ENCODE measurements around the gene RGR.
A peak's percentile ranks its signal among the peaks of the same experiment; 100 is the strongest.

The RGR gene, protein sequence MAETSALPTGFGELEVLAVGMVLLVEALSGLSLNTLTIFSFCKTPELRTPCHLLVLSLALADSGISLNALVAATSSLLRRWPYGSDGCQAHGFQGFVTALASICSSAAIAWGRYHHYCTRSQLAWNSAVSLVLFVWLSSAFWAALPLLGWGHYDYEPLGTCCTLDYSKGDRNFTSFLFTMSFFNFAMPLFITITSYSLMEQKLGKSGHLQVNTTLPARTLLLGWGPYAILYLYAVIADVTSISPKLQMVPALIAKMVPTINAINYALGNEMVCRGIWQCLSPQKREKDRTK
- 0 reads per million in 3 experiments for total RNA-seq

- DNase-seq: no peak
Observed at GRCh38 chr10:84244651-84245270, at the start of gene RGR. RGR (plus strand) TSS chr10:84245053; CDS start chr10:84245091, 38 bp downstream.

GRCh38 chr10:84196083-84196482, 48.8 kb upstream of the RGR start:
- no peak for DNase-seq

GRCh38 chr10:84196941-84197340, 47.9 kb upstream of the RGR start:
- DNase-seq: no peak

DNA sequence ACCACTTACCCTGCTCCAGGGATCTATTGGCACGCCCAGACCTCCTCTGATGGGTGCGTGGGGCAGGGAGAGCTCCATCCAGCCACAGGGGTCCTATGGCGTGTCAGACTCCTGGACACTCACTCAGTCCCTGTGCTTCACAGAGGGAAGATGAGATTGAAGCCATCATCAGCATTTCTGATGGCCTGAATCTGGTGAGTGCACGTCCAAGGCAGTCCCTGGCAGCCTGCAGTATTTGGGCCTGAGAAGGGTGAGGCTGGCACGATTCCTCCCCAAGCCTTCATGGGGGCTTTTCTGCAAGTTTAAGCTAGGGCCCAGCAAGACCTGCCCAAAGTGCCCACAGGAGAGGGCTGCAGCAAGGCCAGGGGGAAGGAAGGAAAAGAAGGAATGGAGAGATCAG, 47.2 kb upstream of the RGR start:
- no peak for DNase-seq

DNA sequence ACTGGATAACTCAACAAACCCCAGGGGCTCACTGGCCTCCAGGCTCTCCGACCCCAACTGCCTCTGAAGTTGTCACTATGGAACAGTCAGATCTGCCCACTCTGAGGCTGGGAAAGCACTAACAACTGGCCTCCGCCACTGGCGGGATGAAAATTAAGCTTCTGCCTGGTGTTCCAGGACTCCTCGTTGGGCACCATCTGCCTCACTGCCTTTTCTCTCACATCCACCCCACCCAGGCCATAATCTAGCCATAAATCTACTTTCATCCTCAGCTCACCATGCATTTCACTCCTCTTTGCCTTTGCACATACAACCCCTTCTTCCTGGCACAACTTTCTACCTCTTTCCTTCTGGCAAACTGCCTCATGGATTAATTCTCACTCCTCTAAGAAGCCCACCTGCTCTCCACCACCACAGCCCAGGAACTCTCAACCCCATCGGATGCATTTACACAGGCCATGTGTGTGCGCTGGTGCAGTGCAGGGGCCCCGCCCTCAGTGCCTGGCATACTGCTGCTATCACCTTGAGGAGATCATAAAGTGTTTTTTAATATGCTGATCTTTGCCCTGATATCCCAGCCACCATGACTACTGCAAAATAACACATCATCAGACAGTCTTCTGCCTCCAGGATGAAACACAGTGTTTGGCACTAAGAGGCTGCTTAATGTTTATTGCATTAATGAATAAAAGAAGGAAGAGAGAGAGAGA, 46.5 kb upstream of the RGR start:
- no peak for DNase-seq

DNA sequence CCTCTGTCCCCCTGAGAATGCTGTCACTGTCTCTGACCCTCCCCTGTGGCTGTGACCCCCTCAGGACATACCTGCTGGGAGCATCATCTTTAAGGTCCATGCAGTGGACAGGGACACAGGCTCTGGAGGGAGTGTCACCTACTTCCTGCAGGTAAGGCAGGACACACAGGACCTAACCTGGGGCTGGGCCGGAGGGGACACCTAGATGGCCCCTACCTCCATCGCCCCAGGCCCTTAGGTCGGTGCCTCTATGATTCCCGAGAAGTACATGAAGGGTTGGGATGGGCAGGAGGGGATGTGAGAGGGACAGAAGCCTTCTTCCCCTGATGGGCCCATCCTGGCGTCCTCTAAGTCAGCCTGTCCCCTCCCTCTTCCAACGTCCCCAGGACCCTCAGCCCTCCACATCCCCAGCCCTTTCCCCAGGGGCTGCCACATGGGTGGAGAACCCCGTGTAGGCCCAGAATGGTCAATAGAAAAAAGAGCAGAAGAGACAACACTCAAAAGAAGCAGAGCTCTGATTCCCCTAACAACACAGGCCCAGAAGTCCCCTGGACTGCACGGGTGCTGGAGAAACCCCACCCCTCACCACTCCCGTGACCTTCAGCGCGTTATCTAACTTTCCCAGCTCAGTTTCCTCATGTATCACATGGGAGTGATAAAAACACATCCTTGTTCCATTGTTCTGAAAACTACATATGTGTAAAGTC, 44.2 kb upstream of the RGR start:
- DNase-seq: no peak

DNA sequence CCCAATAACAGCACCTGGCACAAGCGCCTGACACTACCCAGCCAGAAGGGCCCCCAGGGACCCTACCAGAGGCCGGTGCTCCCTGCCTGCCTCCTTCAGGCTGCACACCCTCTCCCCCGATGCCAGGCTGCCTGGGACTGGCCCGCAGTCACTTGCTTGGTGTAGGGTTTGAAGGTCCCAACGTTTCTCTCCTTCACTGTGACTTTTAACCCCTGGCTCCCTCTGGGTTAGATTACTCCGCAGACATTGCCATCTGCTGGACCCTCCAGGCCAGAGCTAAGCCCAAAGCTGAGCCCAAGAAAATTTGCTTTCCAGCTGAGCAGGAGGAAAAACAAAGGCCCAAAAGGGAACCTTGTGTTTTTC, 43.6 kb upstream of the RGR start:
- DNase-seq: no peak

GRCh38 chr10:84201682-84202081, 43.2 kb upstream of the RGR start:
- no peak for DNase-seq

- DNase-seq: no peak
Observed at GRCh38 chr10:84202349-84202748, 42.5 kb upstream of the RGR start.

GRCh38 chr10:84204122-84204521, 40.7 kb upstream of the RGR start:
- no peak for DNase-seq

DNA sequence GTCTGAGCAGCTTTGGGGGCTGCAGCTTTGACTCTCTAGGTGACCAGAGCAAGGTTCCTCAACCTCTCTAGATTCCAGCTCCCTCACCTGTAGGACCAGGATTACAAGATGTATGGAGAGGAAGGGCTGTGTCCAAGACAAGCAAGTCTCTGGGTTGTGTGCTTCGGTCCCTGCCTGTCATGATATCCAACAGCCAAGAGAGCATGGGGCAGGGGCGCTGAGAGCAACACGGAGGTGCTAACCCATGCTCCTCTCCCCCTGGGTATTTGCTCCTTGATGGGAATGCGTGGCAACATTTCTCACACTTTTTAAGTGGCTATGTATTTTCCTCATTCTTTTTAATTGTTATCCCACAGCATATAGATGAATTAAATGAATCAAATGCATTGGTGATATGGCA, 40.2 kb upstream of the RGR start:
- DNase-seq: no peak

- DNase-seq: peak; percentile 19
Observed at GRCh38 chr10:84205049-84205852, 39.6 kb upstream of the RGR start.

DNA sequence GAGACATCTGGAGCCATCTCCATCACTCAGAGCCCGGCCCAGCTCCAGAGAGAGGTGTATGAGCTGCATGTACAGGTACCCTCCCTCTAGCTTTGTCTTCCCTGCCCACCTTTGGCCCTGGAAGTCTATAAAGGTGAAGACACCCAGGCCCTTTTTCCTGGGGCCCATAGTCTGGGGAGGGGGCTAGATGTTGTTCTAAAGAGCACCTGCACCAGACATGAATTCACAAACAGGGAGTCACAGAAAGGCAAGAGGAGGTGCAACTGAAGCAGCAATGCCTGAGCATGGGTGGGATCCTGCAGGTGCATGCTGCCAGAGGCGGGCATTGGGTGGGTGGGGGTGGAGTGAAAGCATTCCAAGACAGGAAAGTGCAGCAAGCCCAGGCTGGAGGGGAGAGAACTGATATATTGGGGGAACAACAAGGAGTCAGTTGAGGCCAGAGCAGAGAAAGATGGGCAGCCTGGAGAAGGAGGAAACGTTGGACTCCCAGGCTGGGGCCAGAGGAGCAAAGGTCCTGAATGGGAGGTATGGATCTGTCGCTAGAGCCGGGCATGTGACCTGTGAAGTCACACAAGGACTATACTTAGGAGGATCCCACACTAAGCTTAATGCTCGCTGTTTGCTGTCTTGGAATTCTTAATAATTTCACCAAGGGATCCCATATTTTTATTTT, 38.9 kb upstream of the RGR start:
- no peak for DNase-seq

GRCh38 chr10:84208023-84208422, 36.8 kb upstream of the RGR start:
- DNase-seq: no peak

DNA sequence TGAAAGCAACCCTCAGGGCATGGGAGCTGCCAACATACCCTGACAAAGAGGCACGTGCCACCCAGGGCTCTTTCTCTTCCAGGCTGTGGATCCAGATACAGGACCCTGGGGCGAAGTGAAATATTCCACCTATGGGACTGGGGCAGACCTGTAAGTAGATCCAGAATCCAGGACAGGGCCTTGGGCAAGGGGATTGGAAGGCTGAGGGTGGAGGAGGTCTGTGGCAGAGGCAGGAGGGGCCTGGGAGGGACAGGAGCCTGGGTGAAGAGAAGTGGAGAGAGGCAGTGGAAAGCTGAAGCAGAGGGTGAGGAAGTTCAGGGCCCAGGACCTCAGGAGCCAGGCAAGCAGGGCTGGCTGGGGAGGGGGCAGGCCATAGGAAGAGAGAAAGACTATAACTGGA, 33.3 kb upstream of the RGR start:
- DNase-seq: no peak

DNA sequence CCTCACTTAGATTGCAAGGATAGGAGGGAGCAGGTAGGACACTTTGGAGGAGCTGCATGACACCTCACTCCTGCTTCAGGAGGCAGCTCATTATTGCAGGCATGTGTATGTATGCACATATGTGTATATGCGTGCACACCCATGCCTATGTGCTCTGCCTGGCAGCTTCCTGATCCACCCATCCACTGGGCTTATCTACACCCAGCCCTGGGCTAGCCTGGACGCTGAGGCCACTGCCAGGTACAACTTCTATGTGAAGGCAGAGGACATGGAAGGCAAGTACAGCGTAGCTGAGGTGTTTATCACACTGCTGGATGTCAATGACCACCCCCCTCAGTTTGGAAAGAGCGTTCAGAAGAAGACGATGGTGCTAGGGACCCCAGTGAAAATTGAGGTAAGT, 32.8 kb upstream of the RGR start:
- DNase-seq: no peak

GRCh38 chr10:84213076-84213475, 31.8 kb upstream of the RGR start:
- no peak for DNase-seq

DNA sequence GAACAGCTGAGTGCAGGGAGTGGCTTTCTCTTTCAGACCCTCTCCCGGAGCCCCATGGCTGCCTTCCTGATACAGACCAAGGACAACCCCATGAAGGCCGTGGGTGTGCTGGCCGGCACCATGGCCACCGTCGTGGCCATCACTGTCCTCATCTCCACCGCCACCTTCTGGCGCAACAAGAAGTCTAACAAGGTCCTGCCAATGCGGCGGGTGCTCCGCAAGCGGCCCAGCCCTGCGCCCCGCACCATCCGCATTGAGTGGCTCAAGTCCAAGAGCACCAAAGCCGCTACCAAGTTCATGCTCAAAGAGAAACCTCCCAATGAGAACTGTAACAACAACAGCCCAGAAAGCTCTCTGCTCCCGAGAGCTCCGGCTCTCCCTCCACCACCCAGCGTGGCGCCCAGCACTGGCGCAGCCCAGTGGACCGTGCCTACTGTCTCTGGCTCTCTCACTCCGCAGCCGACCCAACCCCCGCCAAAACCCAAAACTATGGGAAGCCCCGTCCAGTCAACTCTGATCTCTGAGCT, 30.7 kb upstream of the RGR start:
- DNase-seq: no peak

DNA sequence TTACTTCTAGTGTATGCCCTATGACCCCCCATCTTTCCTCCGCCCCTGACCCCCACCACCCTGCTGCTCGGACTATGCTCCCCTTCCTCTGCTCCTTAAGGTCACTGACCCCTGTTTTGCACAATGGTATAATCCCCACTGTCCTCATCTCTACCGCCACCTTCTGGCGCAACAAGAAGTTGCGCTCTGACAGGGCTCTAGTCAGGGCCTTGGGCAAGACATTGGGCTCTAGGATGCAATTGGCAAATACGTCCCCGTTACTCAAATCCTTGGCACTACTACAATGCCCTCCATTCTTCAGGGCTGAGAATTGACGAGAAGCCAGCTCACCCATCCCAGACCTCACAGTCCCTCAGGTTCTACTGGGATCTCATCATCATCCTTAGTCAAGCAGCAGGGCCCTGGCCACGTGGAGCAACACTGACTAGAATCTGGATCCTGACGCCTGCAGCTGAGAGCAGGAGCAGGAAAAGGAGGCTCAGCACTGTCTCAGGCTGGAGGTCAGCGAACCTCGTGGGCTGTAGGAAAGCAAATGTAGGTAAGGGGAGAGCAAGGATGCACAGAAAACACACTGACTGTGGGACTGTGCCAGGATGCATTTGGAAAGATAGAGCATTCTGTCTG, 30.1 kb upstream of the RGR start:
- DNase-seq: no peak

GRCh38 chr10:84216834-84217233, 28.0 kb upstream of the RGR start:
- no peak for DNase-seq

GRCh38 chr10:84217746-84218145, 27.1 kb upstream of the RGR start:
- DNase-seq: no peak

All from central memory CD4-positive, alpha-beta T cell (primary cell).